ENCODE data around the gene SLC1A5. TPM values are rescaled to one million over a fixed set of nuclear protein-coding genes. Genes with fewer than 3 reads are reported as not detected.
A peak's percentile ranks its signal among the peaks of the same experiment; 100 is the strongest.

Gene SLC1A5
- total and polyA plus RNA-seq, 2 donors (not counting 3 experiments of a cell fraction or from before 2014, with no cell fraction given): 114 TPM

DNA sequence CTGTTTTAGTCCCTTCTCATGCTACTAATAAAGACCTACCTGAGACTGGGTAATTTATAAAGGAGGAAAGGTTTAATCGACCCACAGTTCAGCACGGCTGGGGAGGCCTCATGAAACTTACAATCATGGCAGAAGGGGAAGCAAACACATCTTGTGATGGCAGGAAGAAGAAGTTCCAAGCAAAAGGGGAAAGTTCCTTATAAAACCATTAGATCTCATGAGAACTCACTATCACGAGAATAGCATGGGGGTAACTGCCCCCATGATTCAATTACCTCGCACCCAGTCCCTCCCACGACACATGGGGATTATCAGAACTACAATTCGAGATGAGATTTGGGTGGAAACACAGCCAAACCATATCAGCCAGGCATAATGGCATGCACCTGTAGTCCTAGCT, 29.2 kb downstream of the SLC1A5 start:
- peaks cover 0 to 2% of the 10 kb centered on the region in 2 experiments for H3K36me3 ChIP-seq (ENCODE audit: control insufficient read depth in 2 of 2, extremely low read depth in 1 of 2, insufficient read depth in 2 of 2, low read length in 2 of 2)
- no peaks in the 10 kb centered on the region for H3K9me3 ChIP-seq (replicated peaks; ENCODE audit: control insufficient read depth, insufficient read depth, low read length)
- H3K4me3 ChIP-seq (replicated peaks in 1 of 3; ENCODE audit: insufficient read depth in 1 of 3, low read depth in 1 of 3, low read length in 3 of 3): no peak overlapping the region
- FAIRE-seq: no peak
- H3K27ac ChIP-seq (ENCODE audit: insufficient read depth, low read depth, low read length): no peak overlapping the region
- ChIA-PET POLR2A (no interaction called here), CTCF (interaction anchor here (2.2 kb wide), 1 partner anchor 8 kb away, joined by 34 read pairs; no protein-coding TSS in a partner anchor)
- H2AFZ ChIP-seq (ENCODE audit: low read depth, low read length): no peak overlapping the region
- no peaks in the 10 kb centered on the region for H3K9me1 ChIP-seq (replicated peaks; ENCODE audit: control insufficient read depth, extremely low read depth, insufficient read depth, low read length)
- no TSS peak for BruUV-seq (replicated peaks)
- no peak overlapping the region for H3K4me2 ChIP-seq (ENCODE audit: insufficient read depth, low read length)
- no peak for TF ChIP-seq POLR2A (IDR thresholded peaks at IDR 0.05; ENCODE audit: low read depth, low read length)
- no peaks in the 10 kb centered on the region for H3K79me2 ChIP-seq (ENCODE audit: control insufficient read depth, insufficient read depth, low read length)
- dilution Hi-C loops (cut with MboI; ENCODE audit: extremely low pct_ligation_motif_present, low sequenced_read_pairs): no loop called here
- peaks cover 27% of the 10 kb centered on the region for H3K4me1 ChIP-seq (ENCODE audit: control insufficient read depth, extremely low read depth, insufficient read depth, low read length)
- H3K27me3 ChIP-seq (ENCODE audit: control insufficient read depth in 2 of 2, insufficient read depth in 2 of 2, low read length in 2 of 2): no peaks in the 10 kb centered on the region
- H3K9ac ChIP-seq (replicated peaks; ENCODE audit: extremely low read depth, insufficient read depth, low read length): no peak overlapping the region
- intact Hi-C loops (cut with micrococcal nuclease): no loop called here
- H4K20me1 ChIP-seq (replicated peaks; ENCODE audit: control insufficient read depth, extremely low read depth, insufficient read depth, low read length): no peaks in the 10 kb centered on the region
- DNase-seq (ENCODE audit: low read depth, low spot score): no peak

GRCh38 chr19:46756544-46756888, 31.9 kb downstream of the SLC1A5 start:
- no peak overlapping the region for H3K9ac ChIP-seq (replicated peaks; ENCODE audit: extremely low read depth, insufficient read depth, low read length)

More at GRCh38 chr19:46756544-46756888, 31.9 kb downstream of the SLC1A5 start:
- peaks cover 0 to 2% of the 10 kb centered on the region in 2 experiments for H3K36me3 ChIP-seq (ENCODE audit: control insufficient read depth in 2 of 2, extremely low read depth in 1 of 2, insufficient read depth in 2 of 2, low read length in 2 of 2)
- H3K4me1 ChIP-seq (ENCODE audit: control insufficient read depth, extremely low read depth, insufficient read depth, low read length): peaks cover 27% of the 10 kb centered on the region
- H3K4me3 ChIP-seq (replicated peaks in 1 of 3; ENCODE audit: insufficient read depth in 1 of 3, low read depth in 1 of 3, low read length in 3 of 3): no peak overlapping the region
- H3K79me2 ChIP-seq (ENCODE audit: control insufficient read depth, insufficient read depth, low read length): no peaks in the 10 kb centered on the region
- no peak overlapping the region for H3K4me2 ChIP-seq (ENCODE audit: insufficient read depth, low read length)
- dilution Hi-C loops (cut with MboI; ENCODE audit: extremely low pct_ligation_motif_present, low sequenced_read_pairs): no loop called here
- H3K27me3 ChIP-seq (ENCODE audit: control insufficient read depth in 2 of 2, insufficient read depth in 2 of 2, low read length in 2 of 2): no peaks in the 10 kb centered on the region
- H3K9me1 ChIP-seq (replicated peaks; ENCODE audit: control insufficient read depth, extremely low read depth, insufficient read depth, low read length): no peaks in the 10 kb centered on the region
- CTCF ChIA-PET: interaction anchor here (0.5 to 2.8 kb wide), 5 partner anchors 10 to 234 kb away, joined by 3 to 128 read pairs (median 4); partner anchors contain the start of gene PTGIR
- DNase-seq (ENCODE audit: low read depth, low spot score): peak; percentile 35
- no peaks in the 10 kb centered on the region for H4K20me1 ChIP-seq (replicated peaks; ENCODE audit: control insufficient read depth, extremely low read depth, insufficient read depth, low read length)
- intact Hi-C loops (cut with micrococcal nuclease): no loop called here
- no TSS peak for BruUV-seq (replicated peaks)
- POLR2A ChIA-PET: no interaction called here
- H2AFZ ChIP-seq (ENCODE audit: low read depth, low read length): peak overlapping the region; percentile 4
- no peaks in the 10 kb centered on the region for H3K9me3 ChIP-seq (replicated peaks; ENCODE audit: control insufficient read depth, insufficient read depth, low read length)
- TF ChIP-seq, protein P1, sequence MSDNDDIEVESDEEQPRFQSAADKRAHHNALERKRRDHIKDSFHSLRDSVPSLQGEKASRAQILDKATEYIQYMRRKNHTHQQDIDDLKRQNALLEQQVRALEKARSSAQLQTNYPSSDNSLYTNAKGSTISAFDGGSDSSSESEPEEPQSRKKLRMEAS (IDR thresholded peaks at IDR 0.05; ENCODE audit: insufficient read depth, insufficient read length): peak; percentile 93
- TF ChIP-seq, protein P2, sequence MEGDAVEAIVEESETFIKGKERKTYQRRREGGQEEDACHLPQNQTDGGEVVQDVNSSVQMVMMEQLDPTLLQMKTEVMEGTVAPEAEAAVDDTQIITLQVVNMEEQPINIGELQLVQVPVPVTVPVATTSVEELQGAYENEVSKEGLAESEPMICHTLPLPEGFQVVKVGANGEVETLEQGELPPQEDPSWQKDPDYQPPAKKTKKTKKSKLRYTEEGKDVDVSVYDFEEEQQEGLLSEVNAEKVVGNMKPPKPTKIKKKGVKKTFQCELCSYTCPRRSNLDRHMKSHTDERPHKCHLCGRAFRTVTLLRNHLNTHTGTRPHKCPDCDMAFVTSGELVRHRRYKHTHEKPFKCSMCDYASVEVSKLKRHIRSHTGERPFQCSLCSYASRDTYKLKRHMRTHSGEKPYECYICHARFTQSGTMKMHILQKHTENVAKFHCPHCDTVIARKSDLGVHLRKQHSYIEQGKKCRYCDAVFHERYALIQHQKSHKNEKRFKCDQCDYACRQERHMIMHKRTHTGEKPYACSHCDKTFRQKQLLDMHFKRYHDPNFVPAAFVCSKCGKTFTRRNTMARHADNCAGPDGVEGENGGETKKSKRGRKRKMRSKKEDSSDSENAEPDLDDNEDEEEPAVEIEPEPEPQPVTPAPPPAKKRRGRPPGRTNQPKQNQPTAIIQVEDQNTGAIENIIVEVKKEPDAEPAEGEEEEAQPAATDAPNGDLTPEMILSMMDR (IDR thresholded peaks at IDR 0.05; ENCODE audit: extremely low read depth in 1 of 2, insufficient read depth in 1 of 2, low read depth in 1 of 2, low read length in 2 of 2): no peak
- TF ChIP-seq POLR2A (IDR thresholded peaks at IDR 0.05; ENCODE audit: low read depth, low read length) (no peak), MYC (IDR thresholded peaks at IDR 0.05; ENCODE audit: low read depth, low read length) (peak; percentile 87), GATA2 (IDR thresholded peaks at IDR 0.05; ENCODE audit: insufficient read depth, insufficient read length, low read depth, low read length) (no peak), JUN (IDR thresholded peaks at IDR 0.05; ENCODE audit: borderline replicate concordance, insufficient read depth, insufficient read length, low read depth) (no peak), EZH2 (IDR thresholded peaks at IDR 0.05; ENCODE audit: borderline replicate concordance, low read depth, low read length, severe bottlenecking) (no peak), POLR2AphosphoS5 (IDR thresholded peaks at IDR 0.05; ENCODE audit: insufficient read depth, low read depth, low read length) (peak; percentile 19), FOS (IDR thresholded peaks at IDR 0.05; ENCODE audit: borderline replicate concordance, insufficient read depth, low read length) (no peak)
- H3K27ac ChIP-seq (ENCODE audit: insufficient read depth, low read depth, low read length): no peak overlapping the region
- FAIRE-seq: peak; percentile 77

All from endothelial cell of umbilical vein (primary cell).